OCI-M2 (cell line): ENCODE results near the gene JPH4.

ENCODE experiments used
- DNase-seq: peaks from one replicate; lab custom pipeline; 2025; ENCODE audit not compliant: unreplicated experiment; lab: John Stamatoyannopoulos, UW

Gene JPH4

GRCh38 chr14:23578560-23579310, at the start of gene JPH4:
Gene JPH4 (minus strand): TSS chr14:23578790. CDS start chr14:23577453, 1,337 bp downstream.
- no peak for DNase-seq

- DNase-seq: no peak
Observed at GRCh38 chr14:23627961-23628360, 49.4 kb upstream of the JPH4 start.

GRCh38 chr14:23626946-23627345, 48.4 kb upstream of the JPH4 start:
- DNase-seq: no peak

DNA sequence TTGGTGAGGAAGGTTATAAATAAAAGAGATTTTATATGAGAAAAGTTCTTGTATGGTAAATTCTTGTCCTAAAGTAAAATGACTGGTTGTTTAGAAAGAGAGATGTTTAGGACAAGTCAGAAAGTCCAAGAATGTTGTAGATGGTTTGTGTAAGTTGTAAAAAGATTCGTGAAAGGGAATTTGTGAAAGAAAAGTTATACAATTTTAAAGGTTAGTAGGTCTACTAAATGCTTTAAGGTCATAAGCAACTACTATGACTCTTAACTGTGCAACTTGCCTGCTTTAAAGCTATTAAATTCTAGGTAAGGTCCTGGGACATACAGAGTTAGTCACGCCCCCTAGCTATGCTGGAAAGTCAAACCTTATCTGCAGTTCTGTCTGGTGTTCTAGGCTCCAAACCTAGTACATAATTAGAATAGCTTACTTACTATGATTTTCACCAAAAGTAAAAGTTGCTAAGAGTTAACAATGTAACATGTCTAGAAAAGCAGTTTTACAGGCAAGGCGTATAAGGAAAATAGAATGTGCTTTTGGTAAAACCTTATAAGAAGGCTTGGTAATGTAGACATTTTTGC, 46.3 kb upstream of the JPH4 start:
- DNase-seq: no peak

- no peak for DNase-seq
Observed at GRCh38 chr14:23623962-23624361, 45.4 kb upstream of the JPH4 start.

- no peak for DNase-seq
Observed at GRCh38 chr14:23622990-23623389, 44.4 kb upstream of the JPH4 start.

- DNase-seq: no peak
Observed at GRCh38 chr14:23621932-23622730, 43.5 kb upstream of the JPH4 start.

DNA sequence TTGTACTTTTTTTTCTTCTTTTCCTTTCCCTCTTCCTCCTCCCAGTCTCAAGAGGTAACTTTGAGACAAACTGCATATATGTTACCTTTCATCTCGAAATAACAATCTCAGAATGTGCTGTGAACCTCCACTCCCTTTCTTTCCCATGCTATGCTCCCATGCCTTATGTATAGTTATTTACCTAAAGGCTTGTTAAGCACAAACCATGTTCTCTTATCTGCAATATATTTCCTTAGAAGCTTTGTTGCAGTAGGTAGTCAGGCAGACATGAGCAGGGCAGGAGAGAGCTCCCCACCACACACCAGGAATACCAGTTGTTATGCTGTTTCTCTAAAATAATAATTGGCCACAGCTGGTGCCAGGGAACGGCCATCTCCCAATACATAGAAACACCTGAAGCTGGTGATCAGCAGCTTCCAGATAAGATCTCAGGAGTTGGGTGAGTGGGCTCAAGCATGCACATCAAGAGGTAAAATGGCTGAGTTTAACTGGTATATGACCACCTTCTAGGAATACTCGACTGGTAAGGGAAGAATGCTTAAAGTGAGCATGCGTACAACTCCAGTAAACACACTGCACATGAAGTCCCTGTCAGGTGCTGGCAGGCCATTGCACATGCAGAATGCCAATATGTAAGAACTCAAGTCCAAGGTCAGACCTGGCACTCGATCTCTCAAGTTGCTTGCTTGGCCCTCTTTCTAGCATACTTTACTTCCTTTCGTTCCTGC, 42.8 kb upstream of the JPH4 start:
- DNase-seq: no peak

DNA sequence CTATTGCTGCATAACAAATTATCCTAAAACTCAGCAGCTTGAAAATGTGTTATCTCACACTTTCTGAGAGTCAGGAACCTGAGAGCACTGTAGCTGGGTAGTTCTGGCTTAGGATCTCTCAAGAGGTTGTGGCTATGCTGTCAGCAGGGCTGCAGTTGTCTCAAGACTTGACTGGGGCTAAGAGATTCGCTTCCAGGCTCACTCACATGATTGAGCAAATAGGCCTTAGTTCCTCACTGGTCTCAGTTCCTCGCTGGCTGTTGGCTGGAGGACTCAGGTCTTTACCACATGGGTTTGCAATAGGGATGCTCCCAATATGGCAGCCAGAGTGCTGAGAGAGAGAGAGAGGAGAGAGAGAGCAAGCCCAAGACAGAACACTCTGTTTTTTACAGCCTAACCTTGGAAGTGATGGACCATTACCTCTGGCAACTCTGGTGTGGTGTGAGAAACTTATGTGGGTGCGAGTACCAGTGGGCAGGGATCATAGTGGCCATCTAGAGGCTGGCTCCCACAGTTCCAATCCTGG, 41.6 kb upstream of the JPH4 start:
- DNase-seq: no peak

DNA sequence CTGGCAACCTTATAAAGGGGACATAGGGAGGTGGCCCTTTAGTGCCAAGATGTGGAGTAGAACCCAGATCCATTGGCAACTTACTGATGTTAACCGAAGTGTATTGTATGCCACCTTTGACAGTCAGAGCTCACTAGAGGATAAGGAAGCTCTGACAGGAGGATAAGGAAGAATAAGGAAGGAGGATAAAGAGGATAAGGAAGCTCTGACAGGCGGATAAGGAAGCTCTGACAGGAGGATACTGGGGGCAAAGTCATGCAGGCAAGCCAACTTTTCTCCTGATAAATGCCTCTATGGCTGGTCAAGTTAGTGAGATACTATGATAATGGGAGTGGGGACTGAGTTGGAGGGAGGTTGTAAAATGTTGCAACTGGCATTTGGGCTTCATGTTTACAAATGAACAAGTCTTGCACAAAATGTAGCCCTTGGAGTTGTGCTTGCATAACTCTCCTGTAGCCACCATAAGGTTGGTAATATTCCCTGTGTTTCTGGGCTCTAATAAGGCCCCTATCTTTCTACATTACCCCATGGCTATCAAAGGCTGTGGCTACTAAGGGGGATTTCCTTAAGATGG, 39.9 kb upstream of the JPH4 start:
- DNase-seq: no peak

DNA sequence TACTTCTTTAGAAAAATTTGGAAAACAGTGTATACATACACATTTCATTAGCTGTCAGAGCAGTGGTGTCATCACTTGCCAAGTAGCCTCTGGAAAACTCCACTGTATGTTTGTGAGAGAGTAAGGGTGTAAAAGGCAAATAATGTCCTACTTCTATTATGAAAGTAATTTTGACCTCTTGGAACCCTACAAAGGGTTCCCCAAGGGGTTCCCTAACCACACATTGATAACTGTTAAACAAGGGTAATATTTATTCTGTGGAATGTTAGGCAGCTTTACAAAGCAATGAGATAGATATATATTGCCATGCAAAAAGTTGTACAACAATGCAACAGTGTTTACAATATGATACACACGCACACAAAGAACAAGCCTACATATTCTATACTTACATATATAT, 38.9 kb upstream of the JPH4 start:
- no peak for DNase-seq

- DNase-seq: no peak
Observed at GRCh38 chr14:23615856-23616255, 37.3 kb upstream of the JPH4 start.

GRCh38 chr14:23614395-23614828, 35.8 kb upstream of the JPH4 start:
- no peak for DNase-seq

DNA sequence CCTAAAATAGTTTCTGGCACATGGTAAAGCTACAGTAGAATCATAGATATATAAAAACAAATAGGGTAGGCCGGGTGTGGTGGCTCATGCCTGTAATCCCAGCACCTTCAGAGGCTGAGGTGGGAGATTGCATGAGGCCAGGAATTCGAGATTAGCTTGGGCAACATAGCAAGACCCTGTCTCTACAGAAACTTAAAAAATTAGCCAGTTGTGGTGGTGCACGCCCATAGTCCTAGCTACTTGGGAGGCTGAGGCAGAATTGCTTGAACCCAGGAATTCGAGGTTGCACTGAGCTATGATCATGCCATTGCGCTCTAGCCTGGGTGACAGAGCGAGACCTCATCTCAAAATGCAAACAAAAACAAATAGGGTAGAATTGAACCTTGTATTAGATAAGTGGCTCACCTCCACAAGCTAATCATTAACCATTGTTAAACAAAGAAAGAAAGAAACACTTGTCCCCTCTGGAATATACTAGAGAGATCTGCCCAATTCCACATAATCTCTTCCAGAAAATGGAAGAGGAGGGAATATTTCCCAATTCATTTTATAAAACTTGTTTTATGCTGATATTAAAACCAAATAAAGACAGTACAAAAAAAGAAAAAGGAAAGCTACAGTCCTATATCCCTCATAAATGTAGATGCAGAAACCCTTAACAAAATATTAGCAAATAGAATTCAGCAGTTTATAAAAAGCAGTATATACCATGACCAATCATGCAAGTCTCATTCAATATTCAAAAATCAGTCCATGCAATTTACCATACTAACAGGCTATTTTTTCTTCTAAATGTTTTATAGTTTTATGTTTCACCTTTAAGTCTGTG, 34.9 kb upstream of the JPH4 start:
- no peak for DNase-seq

GRCh38 chr14:23612802-23613201, 34.2 kb upstream of the JPH4 start:
- DNase-seq: no peak

GRCh38 chr14:23612354-23612732, 33.8 kb upstream of the JPH4 start:
- DNase-seq: no peak

GRCh38 chr14:23610815-23611289, 32.3 kb upstream of the JPH4 start:
- DNase-seq: no peak

DNA sequence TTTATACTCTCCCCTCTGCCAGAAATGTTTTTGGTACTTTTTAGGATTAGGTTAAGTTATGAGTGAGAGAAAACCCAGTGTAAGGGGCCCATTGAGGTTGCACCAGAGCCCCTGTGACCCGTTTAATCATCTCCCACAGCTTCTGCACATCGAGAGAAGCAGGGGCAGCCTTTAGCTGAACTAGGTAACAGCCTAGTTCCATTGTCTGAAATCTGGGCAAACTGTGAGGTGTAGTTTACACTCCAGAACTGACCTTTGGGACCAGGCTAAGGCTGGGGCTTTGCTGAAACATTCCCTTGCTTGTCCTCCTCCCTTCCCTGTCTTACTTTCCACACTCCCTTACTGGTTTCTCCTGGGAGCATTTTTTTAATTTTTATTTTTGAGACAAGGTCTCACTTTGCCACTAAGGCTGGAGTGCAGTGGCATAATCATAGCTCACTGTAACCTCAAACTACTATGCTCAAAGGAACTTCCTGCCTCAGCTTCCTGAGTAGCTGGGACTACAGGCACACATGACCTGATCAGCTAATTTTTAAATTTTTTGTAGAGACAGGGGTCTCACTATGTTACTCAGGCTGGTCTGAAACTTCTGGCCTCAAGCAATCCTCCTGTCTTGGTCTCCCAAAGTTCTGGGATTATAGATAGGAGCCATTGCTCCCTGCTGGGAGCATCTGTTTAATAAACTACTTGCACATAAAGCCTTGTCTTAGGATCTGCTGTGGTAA, 31.7 kb upstream of the JPH4 start:
- DNase-seq: no peak
